Medulla oblongata (tissue), 1 donor: Measurements from ENCODE around the gene NBPF11.
"Not testable (repeated sequence)": the region's sequence is repeated elsewhere in the genome, so short reads cannot be mapped to it uniquely, and the experiment has no call there.

ENCODE experiments used
- DNase-seq: peaks from one replicate; pipeline ENCODE4 v3.0.0-alpha.2; 2015; ENCODE audit errors: extremely low spot score

Gene NBPF11

GRCh38 chr1:148150945-148151344 lies 1.1 kb downstream of the NBPF11 start:
- not testable (repeated sequence) for DNase-seq

DNA sequence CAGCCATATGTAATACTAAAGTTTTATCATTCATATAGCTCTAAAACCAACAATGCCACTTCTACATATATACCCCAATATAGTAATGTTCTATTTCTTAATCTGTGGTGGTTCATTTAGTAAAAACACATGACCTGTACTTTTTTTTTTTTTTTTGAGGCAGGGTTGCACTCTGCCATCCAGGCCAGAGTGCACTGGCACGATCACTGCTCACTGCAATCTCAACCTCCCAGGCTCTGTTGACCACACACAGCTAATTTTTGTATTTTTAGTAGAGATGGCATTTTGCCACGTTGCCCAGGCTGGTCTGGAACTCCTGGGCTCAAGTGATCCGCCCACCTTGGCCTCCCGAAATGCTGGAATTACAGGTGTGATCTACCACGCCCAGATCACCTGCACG lies 2.1 kb downstream of the NBPF11 start:
- not testable (repeated sequence) for DNase-seq

DNA sequence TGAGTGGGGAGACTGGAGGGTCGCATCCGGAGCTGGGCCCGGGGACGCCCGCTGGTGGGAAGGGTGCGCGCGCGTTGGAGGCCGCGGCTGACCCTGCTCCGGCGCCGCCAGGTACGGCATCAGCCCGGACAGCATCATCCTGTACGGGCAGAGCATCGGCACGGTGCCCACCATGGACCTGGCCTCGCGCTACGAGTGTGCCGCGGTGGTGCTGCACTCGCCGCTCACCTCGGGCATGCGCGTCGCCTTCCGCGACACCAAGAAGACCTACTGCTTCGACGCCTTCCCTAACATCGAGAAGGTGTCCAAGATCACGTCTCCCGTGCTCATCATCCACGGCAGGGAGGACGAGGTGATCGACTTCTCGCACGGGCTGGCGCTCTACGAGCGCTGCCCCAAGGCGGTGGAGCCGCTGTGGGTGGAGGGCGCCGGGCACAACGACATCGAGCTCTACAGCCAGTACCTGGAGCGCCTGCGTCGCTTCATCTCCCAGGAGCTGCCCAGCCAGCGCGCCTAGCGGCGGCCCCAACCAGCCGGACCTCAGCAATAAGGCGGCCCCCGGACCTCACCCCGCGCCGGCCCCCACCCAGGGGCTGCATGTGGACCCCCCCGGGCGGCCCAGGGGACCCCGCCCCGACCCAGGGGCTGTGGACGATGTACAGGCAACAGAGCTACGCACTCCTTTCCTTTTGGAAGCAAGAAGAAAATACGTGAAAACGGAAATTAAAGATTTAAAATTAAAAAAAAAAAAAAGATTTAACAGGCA lies 2.8 kb downstream of the NBPF11 start:
- not testable (repeated sequence) for DNase-seq

- DNase-seq = not testable (repeated sequence)
Observed at GRCh38 chr1:148147052-148147838, 4.8 kb downstream of the NBPF11 start.

DNA sequence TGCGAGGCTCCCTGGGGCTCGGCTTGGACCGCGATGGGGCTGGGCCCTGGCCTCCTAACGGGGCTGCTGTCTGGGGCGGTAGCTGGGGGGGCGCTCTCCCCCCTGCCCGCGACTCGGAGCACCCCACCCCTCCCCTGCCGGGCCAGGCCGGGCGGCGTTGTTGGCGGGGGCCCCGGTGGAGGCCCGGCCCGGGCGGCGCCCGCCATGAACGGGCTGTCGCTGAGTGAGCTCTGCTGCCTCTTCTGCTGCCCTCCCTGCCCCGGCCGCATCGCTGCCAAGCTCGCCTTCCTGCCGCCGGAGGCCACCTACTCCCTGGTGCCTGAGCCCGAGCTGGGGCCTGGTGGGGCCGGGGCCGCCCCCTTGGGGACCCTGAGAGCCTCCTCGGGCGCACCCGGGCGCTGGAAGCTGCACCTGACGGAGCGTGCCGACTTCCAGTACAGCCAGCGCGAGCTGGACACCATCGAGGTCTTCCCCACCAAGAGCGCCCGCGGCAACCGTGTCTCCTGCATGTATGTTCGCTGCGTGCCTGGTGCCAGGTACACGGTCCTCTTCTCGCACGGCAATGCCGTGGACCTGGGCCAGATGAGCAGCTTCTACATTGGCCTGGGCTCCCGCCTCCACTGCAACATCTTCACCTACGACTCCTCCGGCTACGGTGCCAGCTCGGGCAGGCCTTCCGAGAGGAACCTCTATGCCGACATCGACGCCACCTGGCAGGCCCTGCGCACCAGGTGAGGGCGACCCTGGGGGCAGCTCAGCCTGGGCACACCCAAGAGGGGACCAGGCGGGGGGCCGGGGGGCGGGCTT lies 5.7 kb downstream of the NBPF11 start:
- not testable (repeated sequence) for DNase-seq

DNA sequence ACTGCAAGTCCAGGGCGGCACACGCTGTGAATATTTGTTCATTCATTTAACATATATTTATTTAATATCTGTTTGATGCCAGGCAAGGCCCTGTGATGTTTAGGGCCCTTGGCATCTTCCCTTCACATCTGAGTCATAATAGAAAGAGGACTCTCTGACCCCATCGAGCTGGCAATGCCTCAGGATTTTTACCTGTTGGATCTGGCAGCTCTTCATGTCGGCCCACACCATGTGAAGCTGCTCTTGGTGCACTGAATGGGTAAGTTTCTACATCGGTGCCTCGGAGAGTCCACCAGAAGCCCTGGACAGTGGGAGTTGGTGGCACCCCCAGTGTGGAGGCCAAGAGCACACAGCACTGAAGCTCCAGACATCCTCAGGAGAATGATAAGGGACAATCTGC lies 8.9 kb downstream of the NBPF11 start:
- DNase-seq = not testable (repeated sequence)

- not testable (repeated sequence) for DNase-seq
Observed at GRCh38 chr1:148141936-148142335, 10.1 kb downstream of the NBPF11 start.

DNA sequence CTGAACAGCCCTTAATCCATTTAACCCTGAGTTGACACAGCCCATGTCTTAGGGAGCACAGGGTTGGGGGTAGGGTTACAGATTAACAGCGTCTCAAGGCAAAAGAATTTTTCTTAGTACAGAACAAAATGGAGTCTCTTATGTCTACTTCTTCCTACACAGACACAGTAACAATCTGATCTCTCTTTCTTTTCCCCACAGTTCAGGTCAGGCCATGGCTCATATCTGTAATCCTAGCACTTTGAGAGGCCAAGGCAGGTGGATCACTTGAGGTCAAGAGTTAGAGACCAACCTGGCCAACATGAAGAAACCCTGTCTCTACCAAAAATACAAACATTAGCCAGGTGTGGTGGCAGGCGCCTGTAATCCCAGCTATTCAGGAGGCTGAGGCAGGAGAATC lies 13.5 kb downstream of the NBPF11 start:
- DNase-seq = not testable (repeated sequence)

DNA sequence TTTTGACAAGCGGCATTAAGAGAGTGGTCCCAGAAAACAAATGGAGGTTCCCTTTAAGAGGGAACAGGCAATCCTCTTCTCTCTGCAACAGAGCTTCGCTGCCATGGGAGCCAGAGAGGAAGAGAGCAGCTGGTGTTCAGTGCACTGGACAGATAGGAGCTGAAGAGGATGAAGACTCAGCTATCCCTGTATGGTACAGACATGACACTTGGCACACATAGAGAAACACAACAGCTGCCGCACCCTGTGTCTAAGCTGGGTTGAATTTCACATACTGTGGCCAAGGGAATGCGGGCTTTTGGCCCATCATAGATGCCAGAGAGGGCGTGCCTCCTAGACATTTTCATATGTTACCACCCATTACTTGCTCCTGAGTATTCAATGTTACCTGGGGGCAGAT lies 29.7 kb downstream of the NBPF11 start:
- DNase-seq = not testable (repeated sequence)

DNA sequence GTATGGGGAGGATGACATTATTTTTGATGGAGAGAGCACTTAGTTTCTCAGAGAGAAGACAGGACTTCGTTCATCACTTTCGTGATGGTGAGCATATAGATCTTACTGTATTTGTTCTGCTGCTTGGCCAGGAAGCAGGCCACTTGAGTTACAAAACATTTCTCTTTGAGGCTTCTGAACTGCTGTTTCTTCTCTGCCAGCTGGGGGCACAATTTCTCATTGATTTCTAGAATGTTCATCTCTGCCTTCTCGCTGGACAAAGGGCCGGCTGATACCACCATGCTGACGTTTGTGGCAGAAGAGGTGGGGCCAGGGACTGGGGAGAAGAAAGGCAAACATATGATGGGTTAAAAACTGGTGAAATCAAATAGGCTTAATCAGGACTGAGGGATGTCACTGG lies 31.7 kb downstream of the NBPF11 start:
- peak; percentile 19 for DNase-seq

GRCh38 chr1:148095732-148096131 lies 56.3 kb downstream of the NBPF11 start:
- DNase-seq = not testable (repeated sequence)

GRCh38 chr1:148086196-148086595 lies 65.9 kb downstream of the NBPF11 start:
- DNase-seq = not testable (repeated sequence)

DNA sequence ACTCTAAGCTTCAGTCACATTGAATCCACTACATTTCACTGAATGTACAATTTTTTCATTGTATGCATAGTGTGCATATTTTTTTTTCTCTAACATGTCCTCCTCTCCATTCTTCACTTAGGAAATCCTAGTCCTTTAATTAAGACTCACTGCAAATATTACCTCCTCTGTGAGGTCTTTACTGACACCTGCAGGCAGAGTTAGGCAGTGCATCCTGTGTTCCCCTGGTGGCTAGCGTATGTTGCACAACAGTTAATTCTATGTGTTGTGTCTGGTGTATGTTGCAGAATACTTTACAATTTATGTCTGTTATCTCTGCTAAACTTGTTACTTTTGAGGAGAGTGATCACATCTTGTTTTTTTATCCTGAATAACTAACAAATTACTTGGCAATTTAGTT lies 70.9 kb downstream of the NBPF11 start:
- DNase-seq = not testable (repeated sequence)

- DNase-seq = not testable (repeated sequence)
Observed at GRCh38 chr1:148078632-148079519, 73.2 kb downstream of the NBPF11 start.

GRCh38 chr1:148078090-148078489 lies 74.0 kb downstream of the NBPF11 start:
- not testable (repeated sequence) for DNase-seq

- not testable (repeated sequence) for DNase-seq
Observed at GRCh38 chr1:148077458-148077857, 74.6 kb downstream of the NBPF11 start.

GRCh38 chr1:148073392-148073791 lies 78.7 kb downstream of the NBPF11 start:
- DNase-seq = not testable (repeated sequence)

DNA sequence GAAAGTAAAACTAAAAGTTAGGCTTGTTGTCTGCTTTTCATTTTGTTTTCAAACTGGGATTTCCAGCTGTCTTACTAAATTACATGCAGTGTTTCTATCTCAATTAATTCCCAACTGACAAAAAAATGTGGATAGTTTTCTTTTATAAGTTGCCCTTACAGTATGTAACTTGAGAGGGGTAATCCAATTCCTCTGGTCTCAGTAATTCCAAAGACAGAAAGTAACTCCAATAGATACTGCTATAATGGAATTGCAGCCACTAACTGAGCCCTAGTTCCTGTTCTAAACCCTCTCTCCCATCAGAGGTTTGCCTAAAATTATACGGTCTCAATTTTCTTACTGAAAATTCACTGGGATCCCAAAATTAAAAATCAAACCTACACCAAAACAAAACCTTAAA lies 83.5 kb downstream of the NBPF11 start:
- not testable (repeated sequence) for DNase-seq

- not testable (repeated sequence) for DNase-seq
Observed at GRCh38 chr1:148068201-148068600, 83.9 kb downstream of the NBPF11 start.

GRCh38 chr1:148060294-148060701 lies 91.8 kb downstream of the NBPF11 start:
- not testable (repeated sequence) for DNase-seq

DNA sequence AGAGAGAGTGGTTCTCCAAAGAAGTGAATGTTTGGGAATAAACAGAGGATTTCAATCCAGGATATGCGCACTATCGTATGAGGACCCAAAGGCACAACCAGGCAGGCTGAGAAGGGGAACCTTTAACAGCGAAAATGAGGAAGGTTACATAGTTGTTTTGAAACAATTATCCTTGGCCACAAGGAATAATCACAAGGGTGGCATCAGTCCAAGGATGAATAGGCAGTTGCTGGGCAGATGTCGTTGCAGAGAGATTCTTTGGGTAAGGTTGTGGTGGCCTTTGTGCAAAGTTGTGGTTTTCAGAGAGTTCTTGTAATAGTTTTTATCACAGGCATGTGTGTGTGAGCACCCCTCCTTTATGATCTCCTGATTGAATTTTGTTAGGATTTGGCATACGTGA lies 94.7 kb downstream of the NBPF11 start:
- peak; percentile 40 for DNase-seq
